GM12864 (cell line): ENCODE measurements around the gene POLR3B.

Source experiments
- DNase-seq: peaks from one replicate; pipeline ENCODE4 v3.0.0-alpha.2; 2011; ENCODE audit warnings: low read depth
- H3K4me3 ChIP-seq: 2 replicates; pipeline ENCODE4 v1.5.1; 2011; ENCODE audit warnings: mild to moderate bottlenecking, low read depth, low read length, control low read depth
- CTCF ChIP-seq: IDR thresholded peaks from 2 replicates; pipeline ENCODE4 v1.5.1; 2011; ENCODE audit warnings: low read depth, mild to moderate bottlenecking, moderate library complexity, low read length, control low read depth, inconsistent platforms; ENCODE audit errors: missing control alignments

POLR3B gene

GRCh38 chr12:106434526-106434925 is 77.0 kb downstream of the POLR3B start:
- H3K4me3 ChIP-seq, result no peak overlapping the region
- no peak for TF ChIP-seq CTCF
- no peak for DNase-seq

DNA sequence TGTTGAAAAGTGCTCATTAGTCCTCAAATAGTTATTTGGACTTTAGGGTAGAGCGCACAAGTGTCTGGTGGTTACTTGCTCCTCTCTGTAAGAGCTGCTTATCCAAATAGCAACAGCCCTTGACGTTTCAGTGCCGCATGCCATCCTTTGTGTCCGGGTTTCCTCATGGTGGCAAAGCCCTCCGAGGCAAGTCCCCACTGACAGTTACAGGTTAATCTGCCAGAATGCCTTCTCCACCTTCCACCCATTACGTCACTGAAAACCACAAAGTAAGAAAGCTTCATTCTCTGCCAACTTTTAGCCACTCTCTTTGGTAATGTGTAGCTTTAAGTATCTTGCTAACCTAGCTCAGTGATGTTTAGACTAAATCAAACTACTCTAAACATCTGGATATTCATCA is 78.6 kb downstream of the POLR3B start:
- DNase-seq, result no peak
- no peak for TF ChIP-seq CTCF
- H3K4me3 ChIP-seq, result no peak overlapping the region

DNA sequence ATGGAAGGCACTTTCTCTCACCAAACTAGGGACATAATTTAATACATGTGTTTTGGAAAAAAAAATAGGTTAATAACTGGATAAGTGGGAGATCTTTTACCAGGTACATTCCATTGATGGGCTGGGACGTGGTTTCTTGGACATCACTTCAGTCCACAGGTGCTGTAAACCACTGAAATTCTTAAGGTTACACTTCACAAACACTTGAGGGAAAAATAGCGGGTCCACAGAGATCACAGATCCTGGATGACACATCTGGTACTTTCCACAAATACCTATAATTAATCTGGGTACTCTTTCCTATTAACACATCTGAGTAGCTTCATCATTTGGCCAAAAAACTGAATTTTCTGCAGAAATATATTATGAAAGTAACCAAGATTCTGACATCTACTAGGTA is 85.0 kb downstream of the POLR3B start:
- no peak for TF ChIP-seq CTCF
- H3K4me3 ChIP-seq, result no peak overlapping the region

DNA sequence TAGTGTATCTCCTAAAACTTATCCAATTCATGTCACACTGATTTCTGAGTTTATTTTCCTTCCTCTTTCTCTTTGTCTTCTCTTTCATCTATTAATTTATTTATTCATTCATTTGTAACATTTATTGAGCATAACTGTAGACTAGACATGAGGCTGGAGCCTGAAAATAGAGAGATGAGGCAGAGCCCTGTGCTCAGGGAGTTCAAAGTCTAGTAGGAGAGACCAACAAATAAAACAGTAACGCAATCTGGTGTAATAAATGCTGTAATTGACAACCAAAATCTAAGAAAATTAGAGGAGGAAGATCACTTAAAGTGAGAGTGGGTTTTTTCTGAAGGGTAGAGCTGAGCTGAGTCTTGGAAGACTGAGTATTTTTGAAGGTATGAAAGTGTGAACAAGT is 87.5 kb downstream of the POLR3B start:
- no peak overlapping the region for H3K4me3 ChIP-seq
- TF ChIP-seq CTCF, result no peak
- no peak for DNase-seq

More for the DNA sequence above, 85.0 kb downstream of the POLR3B start:
- no peak for DNase-seq

GRCh38 chr12:106445959-106446358 is 88.4 kb downstream of the POLR3B start:
- DNase-seq, result no peak

GRCh38 chr12:106446419-106447092 is 89.0 kb downstream of the POLR3B start:
- no peak for DNase-seq
- no peak overlapping the region for H3K4me3 ChIP-seq
- no peak for TF ChIP-seq CTCF

More at GRCh38 chr12:106445959-106446358, 88.4 kb downstream of the POLR3B start:
- TF ChIP-seq CTCF, result no peak
- H3K4me3 ChIP-seq, result no peak overlapping the region

DNA sequence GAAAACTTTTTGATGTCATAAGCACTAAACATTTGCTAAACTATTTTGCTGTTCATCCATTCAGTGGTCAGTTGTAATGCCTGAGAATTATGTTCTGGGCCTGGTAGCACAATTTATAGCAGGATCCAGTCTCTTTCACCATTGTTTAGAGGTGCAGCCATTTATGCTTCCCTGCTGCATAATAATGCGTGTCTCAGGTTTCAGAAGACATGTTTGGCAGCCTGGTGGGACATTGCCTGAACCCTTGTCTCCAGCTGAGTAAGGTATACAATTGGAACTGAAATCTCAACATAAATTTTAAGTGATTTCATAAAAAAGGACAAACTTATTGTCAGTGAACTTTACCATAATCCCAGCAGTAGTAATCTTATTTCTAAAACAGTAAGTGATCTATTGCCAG is 94.8 kb downstream of the POLR3B start:
- TF ChIP-seq CTCF, result no peak
- H3K4me3 ChIP-seq, result no peak overlapping the region
- DNase-seq, result no peak
